ENCODE results near the gene RPS6KB2. TPM values are rescaled to one million over a fixed set of nuclear protein-coding genes. Genes with fewer than 3 reads are reported as not detected.

The RPS6KB2 gene
- total RNA-seq, 3 donors from 2014 or later (not counting 1 experiment from before 2014, with no cell fraction given): 81.0 to 89.6 (median 84.6) TPM

- H3K9me3 Mint-ChIP-seq: no peaks in the 10 kb centered on the region
Observed at GRCh38 chr11:67451658-67451976, 23.3 kb downstream of the RPS6KB2 start.

GRCh38 chr11:67452141-67452952 lies 24.1 kb downstream of the RPS6KB2 start, which contains the start of gene GPR152:
TSS of gene GPR152 (minus strand) at chr11:67452729. CDS start at chr11:67452724, 5 bp downstream.
- Mint-ChIP-seq H3K27ac (no peak within 1 kb of the TSS), H3K4me3 (no peak within 1 kb of the TSS), H3K9me3 (no peaks in the 10 kb centered on the region), H3K36me3 (no peaks in the 10 kb centered on the region), H3K4me1 (peaks cover 0 to 13% of the 10 kb centered on the region in 2 donors), H3K27me3 (ENCODE audit: low read depth in 2 of 2) (peaks cover 0 to 11% of the 10 kb centered on the region in 2 donors)
- Histone ChIP-seq H3K36me3 (ENCODE audit: control insufficient read depth, insufficient read depth, low read length) (no peaks in the 10 kb centered on the region), H3K27ac (ENCODE audit: low read length) (no peak within 1 kb of the TSS), H3K4me3 (ENCODE audit: low read length) (no peak within 1 kb of the TSS), H3K9me3 (ENCODE audit: control insufficient read depth, insufficient read depth, low read length) (no peaks in the 10 kb centered on the region), H3K27me3 (ENCODE audit: control insufficient read depth, insufficient read depth, low read length) (no peaks in the 10 kb centered on the region), H3K4me1 (ENCODE audit: control insufficient read depth, insufficient read depth, low read length) (peaks cover 23% of the 10 kb centered on the region)
- 92% methylated on average over 33 of the region's 33 CpGs for WGBS (ENCODE audit: insufficient coverage)
- DNase-seq: no peak
- ATAC-seq: no peak
- no peak for TF ChIP-seq CTCF (IDR thresholded peaks at IDR 0.05)
- intact Hi-C loops (cut with micrococcal nuclease): no loop called here

More at GRCh38 chr11:67451658-67451976, 23.3 kb downstream of the RPS6KB2 start:
- Histone ChIP-seq H3K27me3 (ENCODE audit: control insufficient read depth, insufficient read depth, low read length) (no peaks in the 10 kb centered on the region), H3K4me1 (ENCODE audit: control insufficient read depth, insufficient read depth, low read length) (peaks cover 30% of the 10 kb centered on the region), H3K27ac (ENCODE audit: low read length) (no peak overlapping the region), H3K9me3 (ENCODE audit: control insufficient read depth, insufficient read depth, low read length) (no peaks in the 10 kb centered on the region), H3K4me3 (ENCODE audit: low read length) (no peak overlapping the region), H3K36me3 (ENCODE audit: control insufficient read depth, insufficient read depth, low read length) (no peaks in the 10 kb centered on the region)
- WGBS (ENCODE audit: insufficient coverage): 85% methylated on average over 14 of the region's 14 CpGs
- H3K27ac Mint-ChIP-seq: no peak overlapping the region
- TF ChIP-seq CTCF (IDR thresholded peaks at IDR 0.05): no peak
- DNase-seq: no peak
- H3K4me1 Mint-ChIP-seq: peaks cover 0 to 13% of the 10 kb centered on the region in 2 donors
- no peak for ATAC-seq
- no peak overlapping the region for H3K4me3 Mint-ChIP-seq
- intact Hi-C loops (cut with micrococcal nuclease): no loop called here
- H3K36me3 Mint-ChIP-seq: no peaks in the 10 kb centered on the region
- peaks cover 0 to 11% of the 10 kb centered on the region in 2 donors for H3K27me3 Mint-ChIP-seq (ENCODE audit: low read depth in 2 of 2)

GRCh38 chr11:67453816-67454732 lies 25.8 kb downstream of the RPS6KB2 start:
- no peak overlapping the region for H3K27ac ChIP-seq (ENCODE audit: low read length)
- Mint-ChIP-seq H3K27ac (no peak overlapping the region), H3K4me3 (no peak overlapping the region), H3K27me3 (ENCODE audit: low read depth in 2 of 2) (peaks cover 0 to 11% of the 10 kb centered on the region in 2 donors), H3K36me3 (no peaks in the 10 kb centered on the region), H3K4me1 (peaks cover 0 to 13% of the 10 kb centered on the region in 2 donors), H3K9me3 (no peaks in the 10 kb centered on the region)
- peaks cover 27% of the 10 kb centered on the region for H3K4me1 ChIP-seq (ENCODE audit: control insufficient read depth, insufficient read depth, low read length)
- H3K27me3 ChIP-seq (ENCODE audit: control insufficient read depth, insufficient read depth, low read length): no peaks in the 10 kb centered on the region
- H3K4me3 ChIP-seq (ENCODE audit: low read length): no peak overlapping the region
- no peaks in the 10 kb centered on the region for H3K36me3 ChIP-seq (ENCODE audit: control insufficient read depth, insufficient read depth, low read length)
- intact Hi-C loops (cut with micrococcal nuclease): no loop called here
- ATAC-seq (no peak), DNase-seq (no peak)
- WGBS (ENCODE audit: insufficient coverage): 84% methylated on average over 21 of the region's 21 CpGs
- no peaks in the 10 kb centered on the region for H3K9me3 ChIP-seq (ENCODE audit: control insufficient read depth, insufficient read depth, low read length)
- TF ChIP-seq CTCF (IDR thresholded peaks at IDR 0.05): no peak
